Pancreas (tissue), 10 donors: ENCODE results near the gene PRKCH. TPM values are rescaled to one million over a fixed set of nuclear protein-coding genes. Genes with fewer than 3 reads are reported as not detected.

Experiments
- ATAC-seq, 4 donors: fragments of 200-7000 bp; cut with Tn5 transposase; one replicate each; pipeline versions ENCODE4 v1.8.0 to v1.9.1; 2020; ENCODE audit warnings: mild to moderate bottlenecking in 4 of 4, moderate library complexity in 4 of 4
- DNase-seq, 6 donors: peaks; one replicate each; pipeline ENCODE4 v3.0.0-alpha.2; 2020
- FAIRE-seq: peaks from 2 replicates; lab custom pipeline; 2012; peaks lifted over from hg19 to GRCh38; lab: Jason Lieb, UNC
- H3K27ac ChIP-seq, 4 donors: fragments of 200-600 bp; sonication (generic); 1 replicate in 3 of 4; 2 replicates in 1 of 4; pipeline versions ENCODE4 v1.5.0 to v1.8.0; 2020
- H3K27me3 ChIP-seq, 4 donors: fragments of 200-600 bp; one replicate each; pipeline ENCODE4 v1.8.0; 2021
- H3K36me3 ChIP-seq, 3 donors: fragments of 200-600 bp; sonication (generic) in 1 of 3; one replicate each; pipeline versions ENCODE4 v1.5.0 to v1.8.0; 2020 to 2021
- H3K4me1 ChIP-seq, 3 donors: fragments of 200-600 bp; one replicate each; pipeline ENCODE4 v1.8.0; 2021
- H3K4me3 ChIP-seq, 4 donors: fragments of 200-600 bp; sonication (generic) in 2 of 4; one replicate each; pipeline versions ENCODE4 v1.5.0 to v1.8.0; 2020 to 2021
- H3K9me3 ChIP-seq, 4 donors: fragments of 200-600 bp; one replicate each; pipeline ENCODE4 v1.8.0; 2021
- CTCF ChIP-seq, 4 donors: fragments of 200-600 bp; sonication (generic) in 3 of 4; IDR thresholded peaks; one replicate each; pipeline versions ENCODE4 v1.5.0 to v1.8.0; 2021; ENCODE audit warnings: antibody characterized with exemption in 4 of 4
- WGBS, 2 donors: extraction: QIAGEN DNeasy Blood & Tissue Kit; methylation state at CpG; one replicate each; pipeline ENCODE4 v1.1.7; 2013; 5-methylcytosine and 5-hydroxymethylcytosine counted together
- intact Hi-C, 3 donors: fragments of 100-400 bp; cut with DNase I; formaldehyde crosslinking; loops; one replicate each; pipeline versions ENCODE4 v1.11.1 to v1.14.2; 2022
- polyA plus RNA-seq, 2 donors: library from polyadenylated mRNA; stranded (reverse); fragments of 200-250 nt; gene quantifications; one replicate each; pipeline ENCODE4 v1.2.3, GENCODE V29; 2013
- total RNA-seq, 6 donors: library from RNA; stranded (reverse); fragmentation: NEBNext Ultra II Directional in 4 of 6; extraction: Animal tissue kit (Norgen Biotek cat#: 25700) in 4 of 6; gene quantifications; one replicate each; pipeline versions ENCODE4 v1.2.1 to v1.2.4, GENCODE V29; 2021 to 2023
- donor health status: healthy with polysubstance abuse.
- donor health status: DM: no; HTN: no; CAD: no; lungs with moderate emphysema.
- donor health status: DM: no; HTN: no; CAD: no.
- donor health status: control.
- donor health status: control.
- donor health status: Bipolar disorder and iron deficiency.
- donor health status: DM: yes; HTN: yes; CAD: no.
- donor health status: DM: no; HTN: no; CAD: no.
- donor health status: DM: no; HTN: no; CAD: no.
- donor health status: DM: yes; HTN: yes; CAD: no.

The PRKCH gene
- total and polyA plus RNA-seq, 8 donors: 3.6 to 16.9 (median 8.9) TPM

- ATAC-seq: peak; percentile 65 to 74 (median 66)
- intact Hi-C loops: no loop called here
- WGBS, 2 donors: 44 to 46% methylated on average over 11 of the region's 11 CpGs
- TF ChIP-seq CTCF (IDR thresholded peaks at IDR 0.05): no peak
- Histone ChIP-seq H3K9me3 (no peaks in the 10 kb centered on the region), H3K4me3 (no peak overlapping the region), H3K36me3 (no peaks in the 10 kb centered on the region), H3K27ac (peak overlapping the region; percentile 86 to 93 (median 90)), H3K4me1 (peaks cover 16 to 34% (median 27%) of the 10 kb centered on the region in 3 donors), H3K27me3 (no peaks in the 10 kb centered on the region)
- FAIRE-seq: no peak
- peak in 3 of 6 donors; percentile 58 to 68 (median 60) for DNase-seq
These were observed 232.6 kb downstream of the PRKCH start for GRCh38 chr14:61553730-61554641.

- WGBS, 2 donors: 77 to 79% methylated on average over 6 of the region's 6 CpGs
- Histone ChIP-seq H3K27me3 (no peaks in the 10 kb centered on the region), H3K9me3 (no peaks in the 10 kb centered on the region), H3K4me1 (peaks cover 24 to 46% (median 37%) of the 10 kb centered on the region in 3 donors), H3K27ac (peak overlapping the region in 2 of 4 donors; percentile 86 to 93), H3K4me3 (no peak overlapping the region), H3K36me3 (no peaks in the 10 kb centered on the region)
- ATAC-seq (no peak), FAIRE-seq (no peak), DNase-seq (no peak)
- intact Hi-C loops: no loop called here
- TF ChIP-seq CTCF (IDR thresholded peaks at IDR 0.05): no peak
These were observed 233.9 kb downstream of the PRKCH start for GRCh38 chr14:61555056-61555838.

- no peak overlapping the region for H3K4me3 ChIP-seq
- intact Hi-C loops: no loop called here
- TF ChIP-seq CTCF (IDR thresholded peaks at IDR 0.05): no peak
- no peaks in the 10 kb centered on the region for H3K9me3 ChIP-seq
- ATAC-seq: no peak
- no peaks in the 10 kb centered on the region for H3K36me3 ChIP-seq
- peaks cover 24 to 58% (median 46%) of the 10 kb centered on the region in 3 donors for H3K4me1 ChIP-seq
- DNase-seq: no peak
- no peak for FAIRE-seq
- 88 to 95% methylated on average over 4 of the region's 4 CpGs for WGBS, 2 donors
- H3K27me3 ChIP-seq: no peaks in the 10 kb centered on the region
- H3K27ac ChIP-seq: no peak overlapping the region
These were observed 235.1 kb downstream of the PRKCH start for GRCh38 chr14:61556455-61556854.

GRCh38 chr14:61557262-61557661 is 235.9 kb downstream of the PRKCH start:
- H3K4me3 ChIP-seq: no peak overlapping the region
- no peaks in the 10 kb centered on the region for H3K27me3 ChIP-seq
- ATAC-seq: no peak

More at GRCh38 chr14:61557262-61557661, 235.9 kb downstream of the PRKCH start:
- no peak for TF ChIP-seq CTCF (IDR thresholded peaks at IDR 0.05)
- DNase-seq: no peak
- Histone ChIP-seq H3K36me3 (no peaks in the 10 kb centered on the region), H3K27ac (no peak overlapping the region), H3K4me1 (peaks cover 24 to 61% (median 49%) of the 10 kb centered on the region in 3 donors), H3K9me3 (no peaks in the 10 kb centered on the region)
- 96 to 98% methylated on average over 2 of the region's 2 CpGs for WGBS, 2 donors
- FAIRE-seq: no peak
- intact Hi-C loops: no loop called here
